ENCODE data around the gene BEND2.
"Not testable (repeated sequence)": the region's sequence is repeated elsewhere in the genome, so short reads cannot be mapped to it uniquely, and the experiment has no call there.

Gene BEND2

DNA sequence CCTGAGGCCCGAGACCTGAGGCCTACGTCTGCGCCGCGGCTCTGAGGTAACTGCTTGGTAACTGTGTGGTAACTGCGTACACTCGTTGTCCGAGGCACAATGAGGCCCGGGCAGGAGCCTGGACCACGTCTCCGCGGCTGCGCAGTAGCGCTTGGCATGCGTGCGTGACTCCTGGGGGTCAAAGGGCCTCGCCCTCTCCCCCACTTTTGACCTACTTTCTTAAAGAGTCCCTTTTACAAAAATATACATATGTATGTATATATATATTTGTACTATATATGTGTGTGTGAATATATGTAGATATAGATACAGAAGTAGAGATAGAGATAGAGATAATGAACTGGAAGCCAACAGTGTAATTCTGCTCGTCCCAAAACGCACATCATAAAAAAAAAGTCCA is at the start of gene BEND2:
Gene BEND2, minus strand, starts transcription at position 101 of the 400 bp plus-strand sequence. CDS start 136 bp downstream, outside the sequence.
- H3K9me2 ChIP-seq (replicated peaks; ENCODE audit: low read depth, low read length), result no peaks in the 10 kb centered on the region
- H3K36me3 ChIP-seq (ENCODE audit: insufficient read depth, low read length), result no peaks in the 10 kb centered on the region
- no peaks in the 10 kb centered on the region for H3K27me3 ChIP-seq (ENCODE audit: insufficient read depth, low read length, poor library complexity, severe bottlenecking)
- no peak within 1 kb of the TSS for H3K9ac ChIP-seq (ENCODE audit: low read depth, low read length, poor library complexity, severe bottlenecking)
- H4K20me1 ChIP-seq (ENCODE audit: insufficient read depth, low read length, poor library complexity, severe bottlenecking), result no peaks in the 10 kb centered on the region
- no peak within 1 kb of the TSS for H3K4me2 ChIP-seq (ENCODE audit: low read depth, low read length, poor library complexity, severe bottlenecking)
- H3K4me1 ChIP-seq (ENCODE audit: insufficient read depth, low read length, poor library complexity, severe bottlenecking), result no peaks in the 10 kb centered on the region
- H3K4me3 ChIP-seq (ENCODE audit: low read length, poor library complexity, severe bottlenecking), result no peak within 1 kb of the TSS
- TF ChIP-seq, protein P1, sequence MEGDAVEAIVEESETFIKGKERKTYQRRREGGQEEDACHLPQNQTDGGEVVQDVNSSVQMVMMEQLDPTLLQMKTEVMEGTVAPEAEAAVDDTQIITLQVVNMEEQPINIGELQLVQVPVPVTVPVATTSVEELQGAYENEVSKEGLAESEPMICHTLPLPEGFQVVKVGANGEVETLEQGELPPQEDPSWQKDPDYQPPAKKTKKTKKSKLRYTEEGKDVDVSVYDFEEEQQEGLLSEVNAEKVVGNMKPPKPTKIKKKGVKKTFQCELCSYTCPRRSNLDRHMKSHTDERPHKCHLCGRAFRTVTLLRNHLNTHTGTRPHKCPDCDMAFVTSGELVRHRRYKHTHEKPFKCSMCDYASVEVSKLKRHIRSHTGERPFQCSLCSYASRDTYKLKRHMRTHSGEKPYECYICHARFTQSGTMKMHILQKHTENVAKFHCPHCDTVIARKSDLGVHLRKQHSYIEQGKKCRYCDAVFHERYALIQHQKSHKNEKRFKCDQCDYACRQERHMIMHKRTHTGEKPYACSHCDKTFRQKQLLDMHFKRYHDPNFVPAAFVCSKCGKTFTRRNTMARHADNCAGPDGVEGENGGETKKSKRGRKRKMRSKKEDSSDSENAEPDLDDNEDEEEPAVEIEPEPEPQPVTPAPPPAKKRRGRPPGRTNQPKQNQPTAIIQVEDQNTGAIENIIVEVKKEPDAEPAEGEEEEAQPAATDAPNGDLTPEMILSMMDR (conservative IDR thresholded peaks at IDR 0.05; ENCODE audit: low read length), result no peak
- no peak for TF ChIP-seq EZH2phosphoT487 (IDR thresholded peaks at IDR 0.05; ENCODE audit: borderline replicate concordance)
- no peaks in the 10 kb centered on the region for H3K79me2 ChIP-seq (ENCODE audit: insufficient read depth, low read length)
- no peaks in the 10 kb centered on the region for H3K9me3 ChIP-seq (ENCODE audit: insufficient read depth, low read depth, low read length)
- no peaks in the 10 kb centered on the region for H3F3A ChIP-seq (ENCODE audit: low read depth)
- H2AFZ ChIP-seq (ENCODE audit: low read length), result no peak within 1 kb of the TSS

DNA sequence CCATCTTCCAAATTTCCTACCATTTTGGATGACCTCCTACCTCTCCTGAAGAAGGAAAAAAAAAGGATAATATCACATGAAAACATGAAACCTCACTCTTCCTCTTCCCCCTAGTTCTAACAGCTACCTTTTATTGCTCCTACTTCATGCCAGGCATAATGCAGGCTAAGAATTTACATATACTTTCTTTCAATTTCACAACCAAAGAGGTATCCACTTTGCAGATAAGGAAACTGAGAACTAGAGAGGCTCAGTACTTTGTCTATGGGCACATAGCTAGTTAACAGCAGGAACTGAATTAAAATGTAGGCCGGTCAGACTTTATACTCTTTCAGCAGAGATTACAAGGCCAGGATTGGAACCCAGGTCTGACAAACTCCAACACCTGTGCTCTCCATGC is 34.4 kb upstream of the BEND2 start:
- H4K20me1 ChIP-seq (ENCODE audit: insufficient read depth, low read length, poor library complexity, severe bottlenecking), result no peaks in the 10 kb centered on the region
- H2AFZ ChIP-seq (ENCODE audit: low read length), result no peak overlapping the region
- no peaks in the 10 kb centered on the region for H3F3A ChIP-seq (ENCODE audit: low read depth)
- no peak overlapping the region for H3K4me2 ChIP-seq (ENCODE audit: low read depth, low read length, poor library complexity, severe bottlenecking)
- H3K4me3 ChIP-seq (ENCODE audit: low read length, poor library complexity, severe bottlenecking), result no peak overlapping the region
- no peaks in the 10 kb centered on the region for H3K9me3 ChIP-seq (ENCODE audit: insufficient read depth, low read depth, low read length)
- no peaks in the 10 kb centered on the region for H3K79me2 ChIP-seq (ENCODE audit: insufficient read depth, low read length)
- H3K9me2 ChIP-seq (replicated peaks; ENCODE audit: low read depth, low read length), result no peaks in the 10 kb centered on the region
- no peak overlapping the region for H3K9ac ChIP-seq (ENCODE audit: low read depth, low read length, poor library complexity, severe bottlenecking)
- H3K27me3 ChIP-seq (ENCODE audit: insufficient read depth, low read length, poor library complexity, severe bottlenecking), result no peaks in the 10 kb centered on the region
- no peaks in the 10 kb centered on the region for H3K36me3 ChIP-seq (ENCODE audit: insufficient read depth, low read length)
- H3K4me1 ChIP-seq (ENCODE audit: insufficient read depth, low read length, poor library complexity, severe bottlenecking), result no peaks in the 10 kb centered on the region
- TF ChIP-seq, protein P1 (conservative IDR thresholded peaks at IDR 0.05; ENCODE audit: low read length), result no peak
- no peak for TF ChIP-seq EZH2phosphoT487 (IDR thresholded peaks at IDR 0.05; ENCODE audit: borderline replicate concordance)

DNA sequence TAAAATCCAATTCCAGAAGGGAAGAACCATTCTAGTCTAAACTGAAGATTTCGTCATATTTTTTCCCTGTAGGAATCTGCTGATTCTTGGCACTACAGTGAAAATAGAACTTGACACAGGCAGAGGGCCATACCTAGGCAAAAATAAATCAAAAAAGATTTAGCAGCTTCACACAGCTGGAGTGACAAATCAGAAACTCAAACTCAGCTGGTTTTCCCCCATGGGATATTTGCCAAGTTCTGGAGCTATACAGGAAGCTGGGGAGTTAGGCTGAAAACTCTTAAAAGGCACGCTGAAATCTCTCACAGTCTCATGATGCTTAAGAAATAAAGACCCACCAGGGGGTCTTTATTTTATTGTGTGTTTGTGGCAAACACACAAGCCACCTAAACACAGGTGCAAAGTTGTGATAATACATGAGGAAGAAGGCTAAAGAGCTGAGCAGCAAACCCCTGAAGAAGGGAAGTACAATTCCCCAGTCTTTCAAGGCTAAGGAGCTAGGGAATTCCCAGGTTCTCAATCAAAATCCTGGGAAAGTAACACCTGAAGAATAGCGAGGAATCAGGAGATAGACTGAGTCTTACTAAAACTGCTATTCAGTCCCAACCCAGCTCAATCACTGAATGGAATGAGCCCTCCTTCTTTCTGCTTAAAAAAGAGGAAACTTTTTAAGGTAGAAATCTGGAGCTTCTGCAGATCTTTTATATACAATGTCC is 32.1 kb upstream of the BEND2 start:
- Histone ChIP-seq H3K27me3 (ENCODE audit: insufficient read depth, low read length, poor library complexity, severe bottlenecking) (no peaks in the 10 kb centered on the region), H3K79me2 (ENCODE audit: insufficient read depth, low read length) (no peaks in the 10 kb centered on the region), H3K9me3 (ENCODE audit: insufficient read depth, low read depth, low read length) (no peaks in the 10 kb centered on the region), H2AFZ (ENCODE audit: low read length) (no peak overlapping the region), H3K9me2 (replicated peaks; ENCODE audit: low read depth, low read length) (no peaks in the 10 kb centered on the region), H3K9ac (ENCODE audit: low read depth, low read length, poor library complexity, severe bottlenecking) (no peak overlapping the region), H4K20me1 (ENCODE audit: insufficient read depth, low read length, poor library complexity, severe bottlenecking) (no peaks in the 10 kb centered on the region), H3K36me3 (ENCODE audit: insufficient read depth, low read length) (no peaks in the 10 kb centered on the region), H3K4me2 (ENCODE audit: low read depth, low read length, poor library complexity, severe bottlenecking) (no peak overlapping the region), H3F3A (ENCODE audit: low read depth) (no peaks in the 10 kb centered on the region), H3K4me1 (ENCODE audit: insufficient read depth, low read length, poor library complexity, severe bottlenecking) (no peaks in the 10 kb centered on the region), H3K4me3 (ENCODE audit: low read length, poor library complexity, severe bottlenecking) (no peak overlapping the region)
- TF ChIP-seq EZH2phosphoT487 (IDR thresholded peaks at IDR 0.05; ENCODE audit: borderline replicate concordance), result no peak
- TF ChIP-seq, protein P1 (conservative IDR thresholded peaks at IDR 0.05; ENCODE audit: low read length), result no peak

DNA sequence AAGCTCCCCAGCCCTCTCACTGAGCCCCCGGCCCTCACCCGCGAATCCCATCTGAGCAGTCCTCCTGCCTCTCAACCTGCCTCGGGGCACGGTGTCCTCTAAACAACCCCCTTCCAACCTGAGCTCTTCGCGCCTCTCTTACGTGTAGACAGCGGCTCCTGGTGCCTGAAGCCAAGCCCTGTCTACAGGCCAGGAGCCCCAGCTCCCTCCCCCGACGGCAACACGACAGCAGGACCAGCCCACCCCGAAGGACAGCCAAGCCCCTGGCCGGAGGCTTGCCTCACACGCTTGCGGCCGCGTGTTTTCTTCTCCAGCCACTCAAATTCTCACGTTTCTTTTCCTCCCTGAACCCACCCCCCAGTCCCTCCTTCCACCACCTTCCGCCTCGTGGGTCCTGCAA is 9.0 kb upstream of the BEND2 start:
- not testable (repeated sequence) for H3K4me3 ChIP-seq (ENCODE audit: low read length, poor library complexity, severe bottlenecking); H3K27me3 ChIP-seq (ENCODE audit: insufficient read depth, low read length, poor library complexity, severe bottlenecking); H3K4me1 ChIP-seq (ENCODE audit: insufficient read depth, low read length, poor library complexity, severe bottlenecking); H3K79me2 ChIP-seq (ENCODE audit: insufficient read depth, low read length); H3K9me3 ChIP-seq (ENCODE audit: insufficient read depth, low read depth, low read length); H2AFZ ChIP-seq (ENCODE audit: low read length); H3K9ac ChIP-seq (ENCODE audit: low read depth, low read length, poor library complexity, severe bottlenecking); H3K9me2 ChIP-seq (replicated peaks; ENCODE audit: low read depth, low read length); H3F3A ChIP-seq (ENCODE audit: low read depth); H3K36me3 ChIP-seq (ENCODE audit: insufficient read depth, low read length); H3K4me2 ChIP-seq (ENCODE audit: low read depth, low read length, poor library complexity, severe bottlenecking); H4K20me1 ChIP-seq (ENCODE audit: insufficient read depth, low read length, poor library complexity, severe bottlenecking)

All from Loucy (cell line).